GM12878 (cell line): ENCODE results near the gene DMKN. TPM values are rescaled to one million over a fixed set of nuclear protein-coding genes. Genes with fewer than 3 reads are reported as not detected.

Source experiments
- ATF2 ChIP-seq: IDR thresholded peaks from 2 replicates; pipeline ENCODE4 v1.6.1; 2012; ENCODE audit warnings: low read length, inconsistent platforms
- CEBPB ChIP-seq, 2 experiments: fragments of 150-350 bp in 1 of 2; IDR thresholded peaks; 2 replicates each; pipeline ENCODE4 v1.6.1; 2012 to 2014; ENCODE audit warnings: low read depth in 2 of 2, low read length in 2 of 2, borderline replicate concordance in 1 of 2, inconsistent platforms in 1 of 2
- CHD1 ChIP-seq: IDR thresholded peaks from 2 replicates; pipeline ENCODE4 v1.6.1; 2012; ENCODE audit warnings: low read depth, low read length, improper control_type of control experiment
- E4F1 ChIP-seq: fragments of 450-650 bp; IDR thresholded peaks from 2 replicates; pipeline ENCODE4 v1.6.1; 2018; ENCODE audit warnings: borderline replicate concordance, mild to moderate bottlenecking; ENCODE audit not compliant: partially characterized antibody
- EP300 ChIP-seq, 2 experiments: fragments of 150-350 bp in 1 of 2; IDR thresholded peaks; 2 replicates each; pipeline ENCODE4 v1.6.1; 2011 to 2012; ENCODE audit warnings: low read depth in 2 of 2, low read length in 2 of 2, borderline replicate concordance in 1 of 2, improper control_type of control experiment in 1 of 2, inconsistent platforms in 1 of 2; ENCODE audit not compliant: control insufficient read depth in 1 of 2
- ETV6 ChIP-seq, 2 experiments: fragments of 450-650 bp in 1 of 2; IDR thresholded peaks in 1 of 2; conservative IDR thresholded peaks in 1 of 2; 2 replicates each; pipeline ENCODE4 v1.6.1; 2014; ENCODE audit warnings: antibody characterized with exemption in 1 of 2, borderline replicate concordance in 1 of 2, low read depth in 1 of 2, mild to moderate bottlenecking in 1 of 2, moderate library complexity in 1 of 2
- FOS ChIP-seq: IDR thresholded peaks from 3 replicates; pipeline ENCODE4 v1.6.1; 2011; ENCODE audit warnings: borderline replicate concordance; ENCODE audit not compliant: insufficient read length; ENCODE audit errors: extremely low read depth
- GATAD2B ChIP-seq: fragments of 450-650 bp; conservative IDR thresholded peaks from 2 replicates; pipeline ENCODE4 v1.6.1; 2017; ENCODE audit warnings: low read depth, mild to moderate bottlenecking, moderate library complexity
- HDAC6 ChIP-seq: fragments of 200-600 bp; sonication (generic); IDR thresholded peaks from one replicate; pipeline ENCODE4 v1.8.0; 2017; ENCODE audit warnings: antibody characterized with exemption; ENCODE audit not compliant: unreplicated experiment
- IKZF1 ChIP-seq: fragments of 450-650 bp; conservative IDR thresholded peaks from 2 replicates; pipeline ENCODE4 v1.6.1; 2017; ENCODE audit warnings: antibody characterized with exemption, mild to moderate bottlenecking
- IKZF2 ChIP-seq, 2 experiments: fragments of 450-650 bp; IDR thresholded peaks; 2 replicates each; pipeline ENCODE4 v1.6.1; 2017; ENCODE audit warnings: mild to moderate bottlenecking in 2 of 2, moderate library complexity in 2 of 2
- MXI1 ChIP-seq: fragments of 150-350 bp; IDR thresholded peaks from 2 replicates; pipeline ENCODE4 v1.6.1; 2011; ENCODE audit warnings: low read depth, mild to moderate bottlenecking, inconsistent platforms, low read length, improper control_type of control experiment
- NFYB ChIP-seq: IDR thresholded peaks from 2 replicates; pipeline ENCODE4 v1.6.1; 2011; ENCODE audit warnings: low read depth, mild to moderate bottlenecking, low read length, improper control_type of control experiment, moderate library complexity; ENCODE audit not compliant: insufficient read depth
- NR2F1 ChIP-seq: fragments of 450-650 bp; conservative IDR thresholded peaks from 2 replicates; pipeline ENCODE4 v1.6.1; 2017; ENCODE audit warnings: mild to moderate bottlenecking
- POU2F2 ChIP-seq: IDR thresholded peaks from 3 replicates; pipeline ENCODE4 v1.6.1; 2011; ENCODE audit warnings: low read depth, mild to moderate bottlenecking, low read length, borderline replicate concordance
- SUZ12 ChIP-seq: fragments of 200-600 bp; sonication (generic); IDR thresholded peaks from one replicate; pipeline ENCODE4 v1.6.1; 2018; ENCODE audit warnings: antibody characterized with exemption, mild to moderate bottlenecking; ENCODE audit not compliant: unreplicated experiment
- TAF1 ChIP-seq: IDR thresholded peaks from 2 replicates; pipeline ENCODE4 v1.6.1; 2011; ENCODE audit warnings: mild to moderate bottlenecking, low read depth, low read length, borderline replicate concordance
- ZBTB11 ChIP-seq: fragments of 450-650 bp; formaldehyde crosslinking; IDR thresholded peaks from 2 replicates; pipeline ENCODE4 v1.5.0; 2022; ENCODE audit warnings: mild to moderate bottlenecking, missing genetic modification characterization
- polyA plus RNA-seq, 11 experiments: library from polyadenylated mRNA; depleted of rRNA in 4 of 11; unstranded in 6 of 11; stranded (reverse) in 5 of 11; fragments of >200 nt; fragmentation: Nextera tagmentation in 4 of 11; fragmentation: Illumina TruSeq in 1 of 11; extraction: Ambion mirVana in 4 of 11; extraction: Trizol in 1 of 11; gene quantifications; 1 replicate in 1 of 11; 2 replicates in 10 of 11; pipeline versions ENCODE4 v1.2.1 to v1.2.3, GENCODE V29; 2011 to 2016; ENCODE audit warnings: inconsistent platforms in 2 of 11, missing spikeins in 2 of 11, low read depth in 1 of 11
- total RNA-seq, 4 experiments: library from RNA; depleted of rRNA in 3 of 4; stranded (reverse); fragments of >200 nt in 3 of 4; fragmentation: Illumina TruSeq in 1 of 4; extraction: Trizol in 1 of 4; gene quantifications; 2 replicates each; pipeline versions ENCODE4 v1.2.1 to v1.2.3, GENCODE V29; 2013 to 2021
- TF ChIP-seq, protein P1 (sequence below): IDR thresholded peaks from 2 replicates; pipeline ENCODE4 v1.6.1; 2011; ENCODE audit warnings: borderline replicate concordance, low read depth, mild to moderate bottlenecking, moderate library complexity, mixed read lengths, low read length; ENCODE audit not compliant: insufficient read depth; ENCODE audit errors: extremely low read length

Gene DMKN
- total and polyA plus RNA-seq, 10 of the 15 experiments (the other 5 are each of a cell fraction or from before 2014, with no cell fraction given), result 36.4 to 114 (median 58.6) TPM

- TF ChIP-seq HDAC6 (no peak), NR2F1 (peak; percentile 66), E4F1 (no peak), ATF2 (no peak), SUZ12 (no peak), TAF1 (no peak), NFYB (no peak), EP300 (IDR thresholded peaks at IDR 0.05; ENCODE audit: borderline replicate concordance in 1 of 2, control insufficient read depth in 1 of 2, low read depth in 2 of 2, low read length in 2 of 2) (peak in 1 of 2 experiments; percentile 41; a peak in 1 of 4 replicates), CHD1 (no peak), FOS (no peak), CEBPB (IDR thresholded peaks at IDR 0.05; ENCODE audit: borderline replicate concordance in 1 of 2, low read depth in 2 of 2, low read length in 2 of 2) (no peak), ETV6 (conservative IDR thresholded peaks at IDR 0.05 in 1 of 2, IDR thresholded peaks at IDR 0.05 in 1 of 2; ENCODE audit: borderline replicate concordance in 1 of 2, low read depth in 1 of 2) (no peak), GATAD2B (no peak), IKZF2 (IDR thresholded peaks at IDR 0.05) (peak in 1 of 2 experiments; percentile 15; a peak in 1 of 4 replicates), IKZF1 (peak; percentile 37; the same call in 1 of the 2 replicates), MXI1 (0 out of 2 replicates have a peak, but pooled peaks have one; percentile 23), ZBTB11 (CRISPR knock-in tag) (no peak), POU2F2 (peak; percentile 24; the same call in 1 of the 3 replicates)
- TF ChIP-seq, protein P1, sequence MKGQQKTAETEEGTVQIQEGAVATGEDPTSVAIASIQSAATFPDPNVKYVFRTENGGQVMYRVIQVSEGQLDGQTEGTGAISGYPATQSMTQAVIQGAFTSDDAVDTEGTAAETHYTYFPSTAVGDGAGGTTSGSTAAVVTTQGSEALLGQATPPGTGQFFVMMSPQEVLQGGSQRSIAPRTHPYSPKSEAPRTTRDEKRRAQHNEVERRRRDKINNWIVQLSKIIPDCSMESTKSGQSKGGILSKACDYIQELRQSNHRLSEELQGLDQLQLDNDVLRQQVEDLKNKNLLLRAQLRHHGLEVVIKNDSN, result no peak
Measured at GRCh38 chr19:35539314-35539713, 25.9 kb upstream of the DMKN start (continued).
